DMS79 (cell line): ENCODE measurements around the gene SGPP2.
"Not testable (repeated sequence)": the region's sequence is repeated elsewhere in the genome, so short reads cannot be mapped to it uniquely, and the experiment has no call there.

Experiments
- DNase-seq: peaks from one replicate; lab custom pipeline; 2025; lab: John Stamatoyannopoulos, UW

SGPP2 gene

GRCh38 chr2:222576171-222577081 lies 152.1 kb downstream of the SGPP2 start:
- DNase-seq = no peak

GRCh38 chr2:222577341-222577740 lies 153.0 kb downstream of the SGPP2 start:
- no peak for DNase-seq

GRCh38 chr2:222582928-222583327 lies 158.6 kb downstream of the SGPP2 start:
- no peak for DNase-seq

- DNase-seq = not testable (repeated sequence)
These were observed 160.2 kb downstream of the SGPP2 start for GRCh38 chr2:222584589-222584988.

GRCh38 chr2:222591661-222592060 lies 167.3 kb downstream of the SGPP2 start:
- no peak for DNase-seq

GRCh38 chr2:222592176-222592575 lies 167.8 kb downstream of the SGPP2 start:
- DNase-seq = no peak

GRCh38 chr2:222594679-222595078 lies 170.3 kb downstream of the SGPP2 start:
- DNase-seq = no peak

- DNase-seq = no peak
These were observed 171.2 kb downstream of the SGPP2 start for GRCh38 chr2:222595581-222595980.

- DNase-seq = no peak
These were observed 174.3 kb downstream of the SGPP2 start for GRCh38 chr2:222598611-222599010.

- no peak for DNase-seq
These were observed 179.2 kb downstream of the SGPP2 start for GRCh38 chr2:222603501-222603900.

GRCh38 chr2:222604749-222605515 lies 180.6 kb downstream of the SGPP2 start:
- no peak for DNase-seq

GRCh38 chr2:222606306-222606705 lies 182.0 kb downstream of the SGPP2 start:
- no peak for DNase-seq

- no peak for DNase-seq
These were observed 183.7 kb downstream of the SGPP2 start for GRCh38 chr2:222608081-222608480.

- DNase-seq = no peak
These were observed 185.0 kb downstream of the SGPP2 start for GRCh38 chr2:222609381-222609780.
